ENCODE data around the gene AHSG. TPM values are rescaled to one million over a fixed set of nuclear protein-coding genes. Genes with fewer than 3 reads are reported as not detected.

Gene AHSG
- total and polyA plus RNA-seq, 3 donors from 2014 or later: 0.81 to 1.6 (median 1.5) TPM

GRCh38 chr3:186668426-186668825, 55.6 kb downstream of the AHSG start:
- 67 to 69% methylated on average over 6 of the region's 6 CpGs for WGBS, 2 donors

GRCh38 chr3:186669378-186670084, 56.7 kb downstream of the AHSG start:
- TF ChIP-seq, protein P1, sequence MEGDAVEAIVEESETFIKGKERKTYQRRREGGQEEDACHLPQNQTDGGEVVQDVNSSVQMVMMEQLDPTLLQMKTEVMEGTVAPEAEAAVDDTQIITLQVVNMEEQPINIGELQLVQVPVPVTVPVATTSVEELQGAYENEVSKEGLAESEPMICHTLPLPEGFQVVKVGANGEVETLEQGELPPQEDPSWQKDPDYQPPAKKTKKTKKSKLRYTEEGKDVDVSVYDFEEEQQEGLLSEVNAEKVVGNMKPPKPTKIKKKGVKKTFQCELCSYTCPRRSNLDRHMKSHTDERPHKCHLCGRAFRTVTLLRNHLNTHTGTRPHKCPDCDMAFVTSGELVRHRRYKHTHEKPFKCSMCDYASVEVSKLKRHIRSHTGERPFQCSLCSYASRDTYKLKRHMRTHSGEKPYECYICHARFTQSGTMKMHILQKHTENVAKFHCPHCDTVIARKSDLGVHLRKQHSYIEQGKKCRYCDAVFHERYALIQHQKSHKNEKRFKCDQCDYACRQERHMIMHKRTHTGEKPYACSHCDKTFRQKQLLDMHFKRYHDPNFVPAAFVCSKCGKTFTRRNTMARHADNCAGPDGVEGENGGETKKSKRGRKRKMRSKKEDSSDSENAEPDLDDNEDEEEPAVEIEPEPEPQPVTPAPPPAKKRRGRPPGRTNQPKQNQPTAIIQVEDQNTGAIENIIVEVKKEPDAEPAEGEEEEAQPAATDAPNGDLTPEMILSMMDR (IDR thresholded peaks at IDR 0.05): no peak
- no peak for TF ChIP-seq POLR2A (IDR thresholded peaks at IDR 0.05)
- H3K27ac ChIP-seq: no peak overlapping the region
- 89 to 92% methylated on average over 2 of the region's 2 CpGs for WGBS, 2 donors
- H3K27me3 ChIP-seq: no peaks in the 10 kb centered on the region
- no peaks in the 10 kb centered on the region for H3K36me3 ChIP-seq (ENCODE audit: low read depth, missing control alignments)
- no peaks in the 10 kb centered on the region for H3K4me1 ChIP-seq
- no peak overlapping the region for H3K4me3 ChIP-seq
- no peak for DNase-seq
- intact Hi-C loops (cut with DNase I; ENCODE audit: low total_unique reads): no loop called here
- no peaks in the 10 kb centered on the region for H3K9me3 ChIP-seq

More at GRCh38 chr3:186668426-186668825, 55.6 kb downstream of the AHSG start:
- no peaks in the 10 kb centered on the region for H3K36me3 ChIP-seq (ENCODE audit: low read depth, missing control alignments)
- no peak overlapping the region for H3K4me3 ChIP-seq
- no peak overlapping the region for H3K27ac ChIP-seq
- no peaks in the 10 kb centered on the region for H3K9me3 ChIP-seq
- TF ChIP-seq, protein P1 (IDR thresholded peaks at IDR 0.05): no peak
- H3K4me1 ChIP-seq: no peaks in the 10 kb centered on the region
- no peaks in the 10 kb centered on the region for H3K27me3 ChIP-seq
- intact Hi-C loops (cut with DNase I; ENCODE audit: low total_unique reads): no loop called here
- no peak for DNase-seq

GRCh38 chr3:186670155-186670554, 57.3 kb downstream of the AHSG start:
- intact Hi-C loops (cut with DNase I; ENCODE audit: low total_unique reads): no loop called here
- TF ChIP-seq, protein P1 (IDR thresholded peaks at IDR 0.05): no peak
- TF ChIP-seq POLR2A (IDR thresholded peaks at IDR 0.05): no peak
- no peaks in the 10 kb centered on the region for H3K9me3 ChIP-seq
- H3K27me3 ChIP-seq: no peaks in the 10 kb centered on the region
- H3K4me1 ChIP-seq: no peaks in the 10 kb centered on the region
- no peaks in the 10 kb centered on the region for H3K36me3 ChIP-seq (ENCODE audit: low read depth, missing control alignments)
- no peak for DNase-seq
- H3K27ac ChIP-seq: no peak overlapping the region
- no peak overlapping the region for H3K4me3 ChIP-seq

Small RNAs within 50 kb of the gene (small RNA-seq; reads per million reads assigned to genes)
- gene RF00017: 0 reads per million in 2 donors

Other genes starting within 250 kb of the AHSG start
- gene CRYGS, start 68.7 kb upstream of the AHSG start, total RNA-seq: 1 to 10 TPM; 6.1 to 8.6 TPM
- gene CRYGS, start 68.7 kb upstream of the AHSG start, polyA plus RNA-seq (ENCODE audit: insufficient read depth, low read depth, low replicate concordance): 6.3 TPM
- 10 to 100 TPM; 33.1 to 35.0 TPM for gene TBCCD1, start 45.7 kb upstream of the AHSG start, total RNA-seq
- gene TBCCD1, start 45.7 kb upstream of the AHSG start, polyA plus RNA-seq (ENCODE audit: insufficient read depth, low read depth, low replicate concordance): 43.4 TPM
- 10 to 100 TPM; 39.3 to 60.2 TPM for gene DNAJB11, start 42.3 kb upstream of the AHSG start, total RNA-seq
- 58.5 TPM for gene DNAJB11, start 42.3 kb upstream of the AHSG start, polyA plus RNA-seq (ENCODE audit: insufficient read depth, low read depth, low replicate concordance)
- gene FETUB, start 27.3 kb downstream of the AHSG start, total RNA-seq: under 1 TPM in 1 of 2 donors, not detected in 1; 0.79 TPM
- gene FETUB, start 27.3 kb downstream of the AHSG start, polyA plus RNA-seq (ENCODE audit: insufficient read depth, low read depth, low replicate concordance): 2.4 TPM
- gene HRG, start 53.0 kb downstream of the AHSG start, total RNA-seq: not detected
- 0.16 TPM for gene HRG, start 53.0 kb downstream of the AHSG start, polyA plus RNA-seq (ENCODE audit: insufficient read depth, low read depth, low replicate concordance)
- under 1 TPM; 0.31 to 0.43 TPM for gene KNG1, start 104.3 kb downstream of the AHSG start, total RNA-seq
- gene KNG1, start 104.3 kb downstream of the AHSG start, polyA plus RNA-seq (ENCODE audit: insufficient read depth, low read depth, low replicate concordance): 0.34 TPM
- 100 to 1,000 TPM; 275 to 283 TPM for gene EIF4A2, start 170.5 kb downstream of the AHSG start, total RNA-seq
- gene EIF4A2, start 170.5 kb downstream of the AHSG start, polyA plus RNA-seq (ENCODE audit: insufficient read depth, low read depth, low replicate concordance): 357 TPM
- gene RFC4, start 193.4 kb downstream of the AHSG start, total RNA-seq: 10 to 100 TPM; 25.1 to 26.2 TPM
- 30.1 TPM for gene RFC4, start 193.4 kb downstream of the AHSG start, polyA plus RNA-seq (ENCODE audit: insufficient read depth, low read depth, low replicate concordance)
- gene ADIPOQ, start 229.7 kb downstream of the AHSG start, total RNA-seq: under 1 TPM in 1 of 2 donors, not detected in 1; 0.12 TPM
- 1.5 TPM for gene ADIPOQ, start 229.7 kb downstream of the AHSG start, polyA plus RNA-seq (ENCODE audit: insufficient read depth, low read depth, low replicate concordance)